GM19395 (cell line): ENCODE measurements around the gene ZNF200.
"Not testable (repeated sequence)": the region's sequence is repeated elsewhere in the genome, so short reads cannot be mapped to it uniquely, and the experiment has no call there.

Experiments used
- ATAC-seq: cut with Tn5 transposase; IDR thresholded peaks from one replicate; pipeline ENCODE4 v1.9.1; 2021; ENCODE audit warnings: mild to moderate bottlenecking, moderate library complexity; ENCODE audit not compliant: unreplicated experiment

Gene ZNF200

DNA sequence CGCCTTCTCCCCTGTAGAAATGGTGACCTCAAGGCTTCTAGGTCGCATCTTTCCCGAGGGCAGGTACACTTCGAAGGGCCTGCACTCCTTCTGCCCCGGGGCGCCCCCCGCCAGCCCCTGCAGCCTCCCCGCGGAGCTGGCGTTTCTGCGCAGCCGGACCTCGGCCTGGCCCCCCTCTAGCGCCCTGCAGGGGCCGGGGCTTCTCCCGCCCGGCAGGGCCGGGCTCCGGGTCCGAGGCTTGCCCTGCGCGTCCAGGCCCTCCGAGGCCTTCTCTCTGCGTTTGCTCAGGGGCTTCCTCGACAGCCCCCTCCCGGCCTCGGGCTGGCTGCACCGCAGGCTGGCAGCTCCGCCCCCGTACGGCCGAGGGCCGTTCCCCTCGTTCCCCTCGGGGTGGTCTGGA, 19.4 kb upstream of the ZNF200 start:
- ATAC-seq = no peak

DNA sequence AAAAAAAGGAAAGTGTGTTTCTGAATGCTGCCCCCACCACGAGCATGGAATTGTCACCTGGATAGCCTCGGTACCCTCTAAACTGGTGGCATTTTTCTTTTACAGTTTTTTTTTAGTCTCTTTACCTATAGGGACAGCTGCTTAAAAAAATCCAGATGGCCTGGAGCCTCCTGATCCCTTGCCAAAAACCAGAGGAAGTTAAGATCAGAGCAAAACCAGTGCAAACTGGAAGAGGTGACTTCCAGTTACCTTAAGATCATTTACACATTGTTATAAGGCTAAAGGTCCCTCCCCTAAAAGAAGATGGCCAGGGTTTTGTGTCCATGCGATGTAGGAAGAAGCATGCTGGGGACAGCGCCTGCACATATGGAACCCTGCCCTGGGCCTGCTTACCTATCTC, 18.0 kb upstream of the ZNF200 start:
- no peak for ATAC-seq

DNA sequence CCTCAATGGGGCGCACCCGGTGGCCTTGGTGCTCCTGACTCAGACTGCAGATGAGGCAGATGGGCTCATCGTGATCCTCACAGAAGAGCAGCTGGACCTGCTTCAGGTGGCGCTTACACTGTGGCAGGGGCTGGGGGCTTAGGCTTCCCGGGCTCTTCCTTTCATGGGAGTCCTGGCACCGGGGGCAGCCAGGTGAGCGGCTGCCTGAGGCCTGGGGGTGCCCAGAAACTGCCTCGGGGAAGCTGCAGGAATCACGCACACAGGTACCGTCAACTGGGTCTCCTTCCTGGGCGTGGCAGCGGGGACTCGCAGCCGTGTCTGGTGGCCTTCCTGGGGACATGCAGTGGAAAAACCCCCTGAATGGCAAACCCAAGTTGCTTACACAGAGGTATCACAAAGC, 14.5 kb upstream of the ZNF200 start:
- no peak for ATAC-seq

DNA sequence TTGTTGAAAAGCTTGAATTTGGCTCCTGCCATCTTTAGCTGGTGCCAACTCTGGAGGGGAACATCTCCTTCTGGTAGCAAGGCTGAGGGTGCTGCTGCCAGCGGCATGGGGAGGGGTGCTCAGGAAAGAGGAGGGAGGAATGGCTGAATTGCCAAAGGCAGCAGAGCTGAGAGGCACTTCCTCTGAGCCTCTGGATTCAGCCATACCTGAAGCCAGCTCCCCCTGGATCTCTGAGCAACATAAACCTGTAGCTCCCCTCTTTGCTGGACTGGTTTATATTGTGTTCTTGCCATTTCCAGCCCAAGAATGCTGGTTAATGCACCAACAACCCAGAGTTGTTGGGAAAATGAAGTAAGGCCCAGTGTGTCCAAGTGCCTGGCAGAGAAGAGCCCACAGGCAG, 14.1 kb upstream of the ZNF200 start:
- no peak for ATAC-seq

DNA sequence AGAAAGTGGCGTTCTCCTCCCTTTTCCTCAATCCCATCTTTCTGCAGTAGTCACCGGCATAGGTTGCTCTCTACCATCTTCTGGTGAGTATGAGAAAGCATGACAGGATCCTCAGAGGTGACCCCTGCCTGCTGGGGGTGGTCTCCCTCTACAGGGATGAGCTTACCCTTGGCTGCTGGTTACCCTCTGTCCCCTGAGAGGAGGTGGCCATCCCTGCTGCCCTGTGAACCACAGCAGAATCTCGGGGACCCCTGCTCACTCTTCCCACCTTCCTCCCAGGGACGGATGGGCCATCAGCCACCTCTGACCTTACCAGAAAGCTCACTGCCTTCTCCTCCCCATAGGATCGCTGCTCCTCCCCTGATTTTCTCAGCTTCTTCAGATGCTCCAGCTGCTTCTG, 13.6 kb upstream of the ZNF200 start:
- ATAC-seq = no peak

DNA sequence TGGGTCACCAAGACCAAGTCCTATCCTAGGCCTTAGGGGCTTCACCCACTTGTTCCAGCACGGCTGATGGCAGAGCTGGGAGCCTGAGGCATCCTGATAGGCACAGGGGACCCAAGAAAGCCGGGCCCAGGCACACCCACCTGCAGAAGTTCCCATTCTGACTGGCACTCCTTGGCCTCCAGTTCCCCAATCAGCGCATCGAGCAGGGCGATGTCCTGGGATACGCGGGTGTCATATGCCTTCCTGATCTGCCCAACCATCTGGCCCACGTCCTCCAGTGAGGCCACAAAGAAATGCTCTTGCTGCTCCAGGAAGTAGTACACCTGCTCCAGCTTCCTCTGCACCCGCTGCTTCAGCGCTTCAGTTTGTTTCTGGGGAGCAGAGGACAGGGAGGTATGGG, 11.9 kb upstream of the ZNF200 start:
- ATAC-seq = no peak

DNA sequence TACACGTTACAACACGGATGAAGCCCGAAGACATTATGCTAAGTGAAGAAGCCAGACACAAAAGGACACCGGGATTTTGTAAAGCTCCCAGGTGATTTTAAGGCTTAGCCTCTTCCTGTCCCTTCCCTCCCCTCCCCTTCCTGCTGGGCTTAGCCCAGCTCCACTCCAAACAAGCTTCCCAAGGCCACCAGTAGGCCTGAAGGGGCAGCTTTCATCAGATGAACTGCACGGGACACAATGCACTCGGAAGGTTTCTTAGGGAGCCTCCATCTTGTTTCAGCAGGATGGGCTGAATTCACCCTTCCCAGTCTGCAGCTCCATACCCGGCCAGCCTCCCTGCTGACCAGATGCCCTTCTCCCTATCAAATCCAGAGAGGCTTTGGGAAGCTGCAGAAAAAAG, 11.0 kb upstream of the ZNF200 start:
- ATAC-seq = no peak

DNA sequence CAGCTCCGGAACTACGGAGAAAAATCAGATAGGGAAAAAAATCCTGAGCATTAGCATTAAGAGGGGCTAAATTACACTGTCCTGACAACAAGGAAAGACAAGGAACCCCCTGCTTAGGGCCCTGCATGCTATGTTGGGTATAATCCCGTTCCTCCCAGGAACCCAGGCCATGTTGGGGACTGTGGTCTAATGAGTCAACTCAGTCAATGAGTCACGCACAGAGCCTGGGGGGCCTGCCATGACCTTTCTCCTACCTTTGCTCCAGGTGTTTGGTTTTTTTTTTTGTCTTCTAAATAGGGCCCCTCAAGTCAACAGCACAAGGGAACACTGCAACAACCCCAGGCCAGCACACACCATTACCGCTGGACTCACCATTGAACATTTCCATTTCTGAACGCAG, 8.9 kb upstream of the ZNF200 start:
- no peak for ATAC-seq

DNA sequence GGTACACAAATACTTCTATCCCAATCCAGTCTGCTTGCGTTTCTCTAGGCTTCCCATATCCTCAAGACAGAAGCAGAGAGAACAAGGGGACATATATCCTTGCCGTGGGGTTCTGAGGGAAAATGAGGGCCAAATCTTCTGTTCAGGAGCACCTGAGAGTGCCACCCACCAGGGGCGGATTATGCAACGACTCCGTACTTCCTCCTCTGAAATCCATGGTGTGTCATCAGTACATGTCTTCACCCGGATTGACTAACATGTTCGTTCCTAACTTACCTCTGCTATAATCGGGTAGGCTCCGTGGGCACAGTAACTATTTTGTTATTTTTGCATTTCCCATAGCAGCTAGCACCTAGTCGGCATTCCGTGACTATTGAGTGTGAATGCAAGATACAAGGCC, 7.8 kb upstream of the ZNF200 start:
- no peak for ATAC-seq

DNA sequence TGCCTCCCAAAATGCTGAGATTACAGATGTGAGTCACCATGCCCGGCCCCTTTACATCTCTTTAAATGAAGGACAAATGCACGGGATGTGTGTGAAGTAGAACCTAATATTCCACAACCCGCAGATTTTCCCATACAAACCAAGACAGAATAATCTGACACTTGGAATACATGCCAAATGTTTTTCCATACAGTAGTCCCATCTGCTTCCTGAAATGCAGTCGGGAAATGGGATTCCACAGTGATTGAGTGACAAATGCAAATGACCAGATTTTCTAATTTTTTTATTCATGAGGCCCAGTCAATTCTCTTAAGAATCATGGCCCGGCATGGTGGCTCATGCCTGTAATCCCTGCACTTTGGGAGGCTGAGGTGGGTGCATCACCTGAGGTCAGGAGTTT, 6.8 kb upstream of the ZNF200 start:
- no peak for ATAC-seq

DNA sequence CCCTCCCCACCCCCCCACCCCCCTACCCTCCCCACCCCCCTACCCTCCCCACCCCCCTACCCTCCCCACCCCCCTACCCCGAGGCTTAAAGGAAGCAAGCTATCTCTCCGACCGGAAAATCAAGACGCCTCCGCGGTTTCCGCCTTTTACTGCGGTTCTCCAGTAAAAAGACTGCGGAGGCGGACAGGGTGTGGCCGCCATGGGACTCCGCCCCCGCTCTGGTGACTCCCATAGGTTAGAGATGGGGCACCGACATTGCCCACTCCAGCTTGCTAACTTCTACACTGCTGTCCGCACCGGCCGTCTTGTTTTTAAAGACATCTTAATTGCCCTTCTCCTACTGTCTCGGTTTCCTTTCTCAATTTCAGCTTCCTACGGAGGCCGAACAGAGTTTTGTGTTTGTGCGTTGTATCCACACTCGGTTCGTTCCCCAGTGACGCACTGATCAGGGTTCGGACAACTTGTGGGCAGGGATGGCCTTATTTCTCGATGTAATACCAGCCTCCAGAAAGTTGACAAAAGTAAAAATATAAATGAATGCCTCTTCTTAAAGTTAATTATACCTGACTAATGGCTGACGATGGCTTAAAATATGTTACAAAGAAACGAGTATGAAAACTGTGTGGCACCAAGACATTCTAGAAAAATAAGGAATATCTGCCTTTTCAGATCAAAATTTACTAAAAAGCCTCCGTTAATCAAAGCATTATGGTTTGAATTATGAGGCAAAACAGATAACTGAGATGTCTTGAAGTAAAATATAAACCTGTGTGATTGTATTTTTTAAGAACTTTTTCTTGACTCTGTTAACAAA, 1.1 kb upstream of the ZNF200 start:
- no peak for ATAC-seq

DNA sequence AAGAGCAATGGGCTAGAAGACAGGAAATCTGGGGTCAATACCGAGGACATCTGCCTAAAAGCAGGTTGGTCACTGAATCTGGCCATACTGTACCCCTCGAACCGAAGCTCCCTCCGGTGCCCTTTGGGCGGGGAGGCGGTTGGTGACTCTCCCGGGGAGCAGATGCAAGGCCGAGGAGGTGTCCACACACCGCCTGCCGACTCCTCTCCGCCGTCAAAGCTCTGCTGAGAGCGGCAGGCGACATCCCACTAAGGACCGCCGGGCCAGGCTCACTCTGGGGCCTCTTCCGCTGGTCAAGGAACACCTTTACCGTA, 458 bp downstream of the ZNF200 start:
- ATAC-seq = no peak

DNA sequence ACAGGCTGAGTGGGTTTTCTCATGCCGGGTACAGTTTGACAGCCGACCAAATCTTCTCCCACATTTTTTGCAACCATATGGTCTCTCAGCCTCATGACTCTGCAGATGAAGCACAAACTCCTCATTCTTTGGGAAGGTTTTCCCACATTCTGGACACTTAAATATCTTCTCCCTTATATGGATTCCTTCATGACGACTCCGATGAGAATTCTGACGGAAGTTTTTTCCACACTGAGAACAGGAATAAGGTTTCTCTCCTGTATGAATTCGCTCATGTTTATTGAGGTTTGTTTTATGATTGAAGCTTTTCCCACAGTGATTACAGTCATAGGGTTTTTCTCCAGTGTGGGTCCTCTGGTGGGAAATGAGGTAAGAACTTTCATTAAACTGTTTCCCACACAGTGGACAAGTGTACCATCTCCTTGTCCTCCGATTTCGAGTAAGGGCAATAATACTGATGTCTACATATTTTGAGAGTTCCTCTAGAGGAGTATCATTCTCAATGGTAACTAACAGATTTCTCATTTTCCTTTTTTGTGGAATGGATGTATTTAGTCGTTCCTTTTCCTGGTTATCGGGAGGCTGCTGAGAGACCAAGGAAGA, 10.9 kb downstream of the ZNF200 start:
- ATAC-seq = no peak

DNA sequence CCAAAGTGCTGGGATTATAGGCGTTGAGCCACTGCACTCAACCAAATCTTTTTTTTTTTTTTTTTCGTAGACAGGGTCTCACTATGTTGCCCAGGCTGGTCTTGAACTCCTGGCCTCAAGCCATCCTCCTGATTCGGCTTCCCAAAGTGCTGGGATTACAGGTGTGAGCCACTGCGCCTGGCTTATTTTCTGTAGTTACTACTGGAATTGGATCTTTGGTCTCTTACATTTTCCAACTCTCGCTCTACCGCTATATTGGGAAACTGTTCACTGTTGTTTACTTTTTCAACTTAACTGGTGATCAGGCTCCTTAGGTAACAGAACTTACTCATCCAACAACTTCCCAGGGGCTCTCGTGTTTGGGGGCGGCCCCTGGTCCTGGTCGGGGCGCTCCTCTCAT, 14.1 kb downstream of the ZNF200 start:
- ATAC-seq = no peak

DNA sequence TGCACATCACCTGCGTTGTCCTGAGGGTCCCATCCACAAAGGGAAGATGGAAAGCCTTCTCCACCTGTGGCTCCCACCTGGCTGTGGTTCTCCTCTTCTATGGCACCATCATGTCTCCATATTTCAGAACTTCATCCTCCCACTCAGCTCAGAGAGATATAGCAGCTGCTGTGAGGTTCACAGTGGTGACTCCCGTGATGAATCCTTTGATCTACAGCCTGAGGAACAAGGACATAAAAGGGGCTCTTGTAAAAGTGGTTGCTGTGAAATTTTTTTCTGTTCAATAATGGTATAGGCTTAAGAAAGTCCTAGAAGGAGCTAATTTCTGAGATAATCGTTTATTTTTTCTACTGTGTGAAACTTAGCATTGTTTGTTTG, 18.7 kb downstream of the ZNF200 start:
- no peak for ATAC-seq

DNA sequence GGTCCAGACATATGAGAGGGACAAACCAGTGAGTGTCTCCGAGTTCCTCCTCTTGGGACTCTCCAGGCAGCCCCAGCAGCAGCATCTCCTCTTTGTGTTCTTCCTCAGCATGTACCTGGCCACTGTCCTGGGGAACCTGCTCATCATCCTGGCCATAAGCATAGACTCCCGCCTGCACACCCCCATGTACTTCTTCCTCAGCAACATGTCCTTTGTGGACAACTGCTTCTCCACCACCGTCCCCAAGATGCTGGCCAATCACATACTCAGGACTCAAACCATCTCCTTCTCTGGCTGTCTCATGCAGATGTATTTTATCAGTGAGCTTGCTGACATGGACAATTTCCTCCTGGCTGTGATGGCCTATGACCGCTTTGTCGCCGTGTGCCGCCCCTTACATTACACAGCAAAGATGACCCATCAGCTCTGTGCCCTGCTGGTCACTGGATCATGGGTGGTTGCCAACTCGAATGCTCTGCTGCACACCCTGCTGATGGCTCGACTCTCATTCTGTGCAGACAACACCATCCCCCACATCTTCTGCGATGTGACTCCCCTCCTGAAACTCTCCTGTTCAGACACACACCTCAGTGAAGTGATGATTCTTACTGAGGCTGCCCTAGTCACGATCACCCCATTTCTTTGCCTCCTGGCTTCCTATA, 19.2 kb downstream of the ZNF200 start:
- ATAC-seq = no peak

DNA sequence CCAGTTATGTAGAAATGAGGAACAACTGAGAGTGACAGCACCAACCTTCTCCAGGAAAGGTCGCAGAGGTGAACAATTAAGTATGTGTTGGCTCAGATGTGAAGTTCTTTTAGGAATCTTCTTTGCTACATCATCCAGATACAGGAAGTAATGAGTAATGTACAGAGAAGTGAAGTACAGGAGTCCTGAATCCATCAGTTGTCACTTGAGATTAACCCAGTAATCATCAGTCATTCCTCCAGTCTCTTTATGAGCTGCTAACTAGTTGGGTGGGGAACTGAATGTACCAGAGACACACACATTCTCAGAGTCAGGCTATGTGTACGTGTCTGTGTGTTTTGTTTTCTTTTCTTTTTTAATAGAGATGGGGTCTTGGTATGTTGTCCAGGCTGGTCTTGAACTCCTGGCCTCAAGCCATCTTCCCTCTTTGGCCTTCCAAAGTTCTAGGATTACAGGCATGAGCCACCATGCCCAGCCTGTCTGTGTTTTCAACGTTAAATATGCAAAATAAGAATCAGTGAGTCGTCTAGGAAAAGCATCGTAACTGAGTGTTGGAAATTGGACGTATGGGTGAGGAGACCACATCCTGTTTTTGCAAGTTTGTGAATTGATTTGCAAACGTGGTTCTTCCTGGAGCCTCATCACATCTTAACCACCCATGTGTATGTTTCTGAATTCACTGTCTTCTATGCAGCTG, 19.9 kb downstream of the ZNF200 start:
- ATAC-seq = no peak

DNA sequence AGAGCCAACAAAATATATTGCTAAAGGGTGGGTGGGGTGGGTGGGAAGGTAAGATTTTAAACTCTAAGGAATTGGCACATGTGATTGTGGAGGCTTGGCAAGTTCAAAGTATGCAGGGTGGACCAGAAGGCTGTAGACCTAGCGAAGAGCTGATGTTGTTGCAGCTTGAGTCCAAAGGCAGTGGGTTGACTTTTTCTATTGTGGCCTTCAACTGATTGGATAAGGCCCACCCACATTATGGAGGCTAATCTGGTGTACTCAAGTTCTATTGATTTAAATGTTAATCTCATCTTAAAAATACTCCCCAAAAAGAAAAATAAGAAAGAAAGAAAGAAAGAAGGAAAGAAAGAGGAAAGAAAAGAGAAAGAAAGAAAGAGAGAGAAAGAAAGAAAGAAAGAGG, 22.4 kb downstream of the ZNF200 start:
- no peak for ATAC-seq

DNA sequence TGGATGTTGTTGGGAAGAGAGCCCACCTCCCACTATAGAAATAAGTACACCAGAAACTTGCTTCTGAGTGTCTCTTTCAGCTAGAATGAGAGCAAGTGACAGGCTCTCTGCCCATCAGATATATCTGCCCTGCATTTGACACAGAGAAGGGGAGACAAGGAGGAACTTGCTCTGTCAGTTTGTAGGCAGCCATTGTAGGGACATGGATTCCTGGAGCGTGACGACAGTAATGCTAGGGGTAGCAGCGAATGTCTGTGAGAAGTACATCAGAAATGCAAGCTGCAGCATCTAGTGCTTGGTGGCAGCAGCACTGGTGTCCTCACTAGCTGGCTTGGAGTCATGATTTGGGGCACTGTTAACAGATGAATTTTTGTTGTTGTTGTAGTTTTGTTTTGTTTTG, 23.0 kb downstream of the ZNF200 start:
- no peak for ATAC-seq

DNA sequence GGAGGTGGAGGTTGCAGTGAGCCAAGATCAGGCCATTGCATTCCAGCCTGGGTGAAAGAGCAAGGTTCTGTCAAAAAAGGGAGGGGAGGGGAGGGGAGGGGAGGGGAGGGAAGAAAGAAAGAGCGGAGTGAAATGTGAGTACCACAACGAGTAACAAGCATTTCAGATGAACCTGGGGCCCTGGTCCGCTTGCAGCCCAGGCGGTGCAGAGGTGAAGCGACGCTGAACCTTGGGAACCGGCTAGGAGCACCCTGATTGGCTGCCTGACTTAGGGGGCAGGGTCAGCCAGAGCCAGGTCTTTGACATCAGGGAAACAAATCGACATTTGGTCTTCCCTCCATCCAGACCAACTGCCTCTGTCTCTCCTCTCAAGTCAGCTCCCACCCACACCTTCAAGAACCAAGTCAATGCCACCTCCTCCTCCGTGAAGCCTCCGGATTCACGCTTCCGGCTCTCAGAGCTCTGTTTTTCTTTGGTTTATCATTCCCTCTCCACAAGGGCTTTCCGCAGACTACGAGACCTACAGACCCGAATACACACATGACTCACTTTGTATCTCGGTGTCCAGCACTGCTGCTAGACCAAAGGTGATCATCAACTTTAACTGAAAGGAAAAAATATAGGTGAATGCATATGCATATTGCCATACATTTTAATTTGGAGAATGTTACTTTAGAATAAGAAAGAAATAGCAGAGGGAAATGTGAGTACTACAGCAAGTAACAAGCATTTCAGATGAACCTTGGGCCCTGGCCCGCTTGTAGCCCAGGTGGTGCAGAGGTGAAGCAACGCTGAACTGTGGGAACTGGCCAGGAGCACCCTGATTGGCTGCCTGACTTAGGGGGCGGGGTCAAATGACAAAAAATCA, 27.6 kb downstream of the ZNF200 start:
- no peak for ATAC-seq

DNA sequence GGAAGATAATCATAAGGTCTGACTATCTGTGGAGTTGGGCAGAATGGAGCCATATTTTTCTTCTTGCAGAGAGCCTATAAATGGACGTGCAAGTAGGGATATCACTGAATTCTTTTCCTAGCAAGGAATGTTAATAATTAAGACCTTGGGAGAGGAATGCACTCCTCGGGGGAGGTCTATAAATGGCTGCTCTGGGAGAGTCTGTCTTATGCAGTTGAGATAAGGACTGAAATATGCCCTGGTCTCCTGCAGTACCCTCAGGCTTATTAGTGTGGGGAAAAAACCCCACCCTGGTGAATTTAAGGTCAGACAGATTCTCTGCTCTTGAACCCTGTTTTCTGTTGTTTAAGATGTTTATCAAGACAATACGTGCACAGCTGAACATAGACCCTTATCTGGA, 29.0 kb downstream of the ZNF200 start:
- not testable (repeated sequence) for ATAC-seq
